Erythroblast (primary cell): ENCODE measurements around the gene ATG9A.

Source experiments
- GATA1 ChIP-seq: IDR thresholded peaks from 2 replicates; pipeline ENCODE4 v1.6.1; 2011; ENCODE audit warnings: low read depth, mild to moderate bottlenecking, control low read depth, low read length, moderate library complexity
- POLR2A ChIP-seq: IDR thresholded peaks from 2 replicates; pipeline ENCODE4 v1.6.1; 2011; ENCODE audit warnings: mild to moderate bottlenecking, low read length

DNA sequence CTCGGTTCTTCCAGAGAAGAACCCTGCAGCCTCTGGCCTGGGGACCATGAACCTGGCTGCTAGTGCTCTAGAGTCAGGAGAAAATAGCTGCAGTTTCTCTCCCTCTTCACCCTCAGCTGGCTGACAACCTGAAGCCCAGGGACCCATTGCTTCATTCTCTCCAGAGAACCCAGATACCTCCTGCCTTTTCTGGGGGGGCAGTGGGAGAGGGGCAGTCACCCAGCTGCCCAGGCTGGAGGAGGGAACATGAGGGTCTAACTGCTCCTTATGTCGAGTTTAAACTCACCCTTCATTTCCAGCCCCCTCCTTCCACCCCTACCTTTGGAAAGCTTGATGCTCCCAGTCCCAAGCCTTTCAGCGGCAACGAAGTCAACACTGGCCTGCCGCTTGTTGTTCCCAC lies 30.5 kb downstream of the ATG9A start:
- TF ChIP-seq POLR2A (no peak), GATA1 (no peak)
